Measurements from ENCODE around the gene ETNK2.
"Not testable (repeated sequence)": the region's sequence is repeated elsewhere in the genome, so short reads cannot be mapped to it uniquely, and the experiment has no call there.

ETNK2 gene

DNA sequence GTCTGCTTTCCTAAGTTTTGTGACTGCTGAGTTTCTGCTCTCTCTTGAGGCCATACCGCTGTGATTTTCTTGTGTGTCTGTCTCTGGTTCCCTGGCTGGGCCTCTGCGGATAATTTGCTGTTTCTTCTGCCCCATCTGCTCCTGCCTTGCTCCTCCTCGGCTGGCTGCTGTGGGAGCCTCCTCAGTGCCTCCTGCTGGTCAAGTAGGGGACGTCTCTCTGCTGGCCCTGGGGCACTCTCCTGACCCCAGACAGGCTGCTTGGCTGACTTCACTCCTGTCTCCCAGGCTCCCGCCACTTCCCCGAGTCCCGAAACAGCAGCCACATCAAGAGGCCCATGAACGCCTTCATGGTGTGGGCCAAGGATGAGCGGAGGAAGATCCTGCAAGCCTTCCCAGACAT lies 28.5 kb downstream of the ETNK2 start:
- DNase-seq = peak; percentile 32

DNA sequence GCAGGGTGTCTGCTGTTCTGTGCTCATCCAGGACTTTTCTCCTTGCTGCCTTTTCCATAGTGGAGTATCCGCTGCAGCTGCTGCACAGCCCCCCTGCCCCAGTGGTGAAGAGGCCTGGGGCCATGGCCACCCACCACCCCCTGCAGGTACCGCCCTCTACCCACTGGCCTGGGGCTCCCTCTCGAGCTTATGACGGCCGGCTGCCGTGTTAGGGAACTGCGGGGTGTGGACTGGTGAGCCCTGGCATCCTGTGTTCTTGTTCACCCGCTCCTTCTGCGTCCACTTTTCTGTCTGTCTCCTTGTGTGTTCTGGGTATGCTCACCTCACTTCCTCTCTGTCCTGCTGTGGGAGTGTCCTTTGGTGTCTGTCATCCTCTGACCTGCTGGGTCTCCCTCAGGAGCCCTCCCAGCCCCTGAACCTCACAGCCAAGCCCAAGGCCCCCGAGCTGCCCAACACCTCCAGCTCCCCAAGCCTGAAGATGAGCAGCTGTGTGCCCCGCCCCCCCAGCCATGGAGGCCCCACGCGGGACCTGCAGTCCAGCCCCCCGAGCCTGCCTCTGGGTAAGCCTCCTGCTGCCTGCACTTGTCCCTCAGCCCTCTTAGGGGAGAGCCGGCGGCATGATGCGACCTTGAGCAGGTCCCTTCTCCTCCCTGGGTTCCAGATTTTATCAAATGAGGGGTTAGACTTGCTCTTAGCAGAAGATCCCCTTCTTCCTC lies 29.8 kb downstream of the ETNK2 start:
- DNase-seq = no peak

DNA sequence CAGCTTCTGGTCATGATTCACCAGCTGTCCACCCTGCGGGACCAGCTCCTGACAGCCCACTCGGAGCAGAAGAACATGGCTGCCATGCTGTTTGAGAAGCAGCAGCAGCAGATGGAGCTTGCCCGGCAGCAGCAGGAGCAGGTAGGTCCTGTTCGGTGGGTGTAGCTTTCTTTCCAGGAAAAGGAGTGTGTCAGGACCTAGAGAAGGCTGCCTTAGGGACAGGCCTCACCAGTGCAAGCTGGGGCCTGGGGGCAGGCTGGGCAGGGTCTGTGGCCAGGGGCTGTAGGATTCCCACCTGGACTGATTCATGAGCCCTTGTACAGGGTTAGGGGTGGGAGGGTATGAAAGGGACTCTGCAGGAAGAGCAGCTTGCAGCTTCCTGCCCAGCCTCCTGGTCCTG lies 35.3 kb downstream of the ETNK2 start:
- no peak for DNase-seq

DNA sequence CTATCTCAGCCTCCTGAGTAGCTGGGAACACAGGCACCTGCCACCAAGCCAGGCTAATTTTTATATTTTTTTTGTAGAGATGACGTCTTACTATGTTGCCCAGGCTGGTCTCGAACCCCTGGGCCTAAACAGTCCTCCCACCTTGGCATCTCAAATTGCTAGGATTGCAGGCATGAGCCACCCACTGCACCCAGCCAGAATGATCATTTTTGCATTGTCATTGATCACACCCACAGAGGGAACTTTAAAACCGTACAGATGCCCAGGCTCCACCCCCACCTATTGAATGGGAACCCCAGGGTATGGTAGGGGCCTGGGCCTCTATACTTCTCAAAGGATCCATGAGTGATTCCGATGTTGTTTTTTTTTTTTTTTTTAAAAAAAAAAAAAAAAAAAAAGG lies 36.7 kb downstream of the ETNK2 start:
- DNase-seq = peak; percentile 5

DNA sequence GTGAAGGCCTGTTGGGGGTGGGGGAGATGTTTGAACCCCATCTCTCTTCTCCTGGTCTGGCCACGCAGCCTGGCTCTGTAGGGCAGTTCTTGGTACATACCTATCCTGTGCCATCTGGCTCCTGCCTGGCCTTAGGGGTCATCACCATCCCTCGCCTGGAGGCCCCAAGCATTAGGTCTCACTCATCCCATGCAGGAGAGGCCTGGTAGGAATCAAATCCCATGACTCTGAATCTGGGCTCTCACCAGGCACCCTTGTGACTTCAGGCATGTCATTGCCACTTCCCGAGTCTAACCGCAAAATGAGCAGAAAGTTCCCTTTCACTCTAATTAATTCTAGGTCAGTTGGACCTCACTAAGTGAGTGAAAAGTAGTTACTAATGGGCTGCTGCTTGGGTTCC lies 37.2 kb downstream of the ETNK2 start:
- peak; percentile 64 for DNase-seq

DNA sequence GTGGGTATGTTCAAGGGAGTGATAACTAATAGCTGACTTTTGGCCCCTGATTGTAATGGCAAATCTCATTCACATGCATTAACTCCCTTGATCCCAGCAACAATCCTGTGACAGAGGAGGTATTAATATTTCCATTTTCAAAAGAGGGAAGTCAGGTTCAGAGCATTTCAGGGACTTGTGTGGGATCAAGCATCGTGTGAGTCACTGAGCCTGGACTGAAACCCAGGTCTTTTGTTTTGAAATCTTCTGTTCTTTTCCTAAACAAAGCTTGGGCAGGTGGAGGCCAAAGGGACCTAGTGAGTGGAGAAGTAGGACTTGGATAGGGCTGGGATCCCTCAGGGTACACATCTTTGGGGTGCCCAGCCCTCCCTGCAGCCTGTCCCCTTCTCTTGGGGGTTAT lies 37.9 kb downstream of the ETNK2 start:
- DNase-seq = peak; percentile 45

DNA sequence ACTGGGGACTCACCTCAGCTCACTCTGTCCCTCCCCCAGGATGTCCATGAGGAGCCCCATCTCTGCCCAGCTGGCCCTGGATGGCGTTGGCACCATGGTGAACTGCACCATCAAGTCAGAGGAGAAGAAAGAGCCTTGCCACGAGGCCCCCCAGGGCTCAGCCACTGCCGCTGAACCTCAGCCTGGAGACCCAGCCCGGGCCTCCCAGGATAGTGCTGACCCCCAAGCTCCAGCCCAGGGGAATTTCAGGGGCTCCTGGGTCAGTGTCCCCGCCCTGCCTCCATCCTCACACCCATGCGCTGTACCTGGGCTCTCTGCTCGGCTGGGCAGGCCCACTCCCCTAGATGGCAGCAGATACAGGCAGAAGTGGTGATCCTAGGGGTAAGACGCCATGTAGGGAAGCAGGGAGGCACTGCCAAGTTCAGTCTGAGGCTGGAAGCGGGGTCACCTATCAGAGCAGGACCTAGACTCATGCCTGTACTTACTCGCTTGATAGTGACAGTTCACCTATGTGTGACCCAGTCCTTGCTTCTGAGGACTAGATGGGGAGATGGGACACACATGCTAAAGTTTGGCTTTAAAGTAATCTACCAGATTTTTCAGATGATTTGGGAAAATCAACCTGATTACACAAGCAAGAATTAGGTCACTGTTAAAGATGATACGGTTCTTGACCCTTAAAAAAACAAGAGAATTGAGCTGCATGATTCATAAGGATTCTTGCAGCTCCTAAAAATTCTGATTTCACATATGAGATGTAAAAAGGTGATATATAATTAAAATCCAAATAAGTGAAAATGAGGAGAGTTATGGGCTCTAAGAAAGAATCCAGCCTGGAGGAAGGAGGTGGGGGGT lies 38.7 kb downstream of the ETNK2 start:
- DNase-seq = no peak

DNA sequence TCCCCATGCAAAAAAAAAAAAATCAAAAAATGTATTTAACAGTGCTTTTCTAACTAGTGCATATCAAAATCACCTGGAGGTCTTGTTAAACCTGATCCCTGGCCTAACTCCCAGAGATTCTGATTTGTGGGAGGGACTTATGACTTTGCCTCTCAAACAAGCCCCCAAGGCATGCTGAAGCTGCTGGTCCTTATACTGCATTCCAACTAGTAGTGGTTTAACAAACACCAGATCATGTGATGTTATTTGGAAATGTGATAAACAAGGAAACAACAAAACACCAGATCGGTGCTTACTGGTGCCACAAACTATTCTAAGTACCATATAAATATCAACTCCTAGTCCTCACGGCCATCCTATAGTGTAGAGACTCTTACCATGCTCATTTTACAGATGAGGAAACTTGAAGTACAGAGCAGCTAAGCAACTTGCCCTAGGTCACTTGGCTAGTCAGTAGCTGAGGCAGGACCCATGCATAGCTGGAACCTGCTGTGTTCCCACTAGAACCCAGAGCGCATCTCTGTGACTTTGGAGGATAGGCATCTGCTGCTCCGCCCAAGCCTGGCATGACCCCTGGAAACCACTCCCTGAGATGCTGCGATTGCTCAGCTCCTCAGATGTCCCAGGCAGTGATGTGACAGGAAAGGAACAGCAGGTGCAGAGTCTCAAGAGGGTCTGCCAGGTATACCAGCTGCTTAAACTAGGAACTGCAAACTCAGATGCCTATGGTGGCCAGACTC lies 40.8 kb downstream of the ETNK2 start:
- DNase-seq = no peak

DNA sequence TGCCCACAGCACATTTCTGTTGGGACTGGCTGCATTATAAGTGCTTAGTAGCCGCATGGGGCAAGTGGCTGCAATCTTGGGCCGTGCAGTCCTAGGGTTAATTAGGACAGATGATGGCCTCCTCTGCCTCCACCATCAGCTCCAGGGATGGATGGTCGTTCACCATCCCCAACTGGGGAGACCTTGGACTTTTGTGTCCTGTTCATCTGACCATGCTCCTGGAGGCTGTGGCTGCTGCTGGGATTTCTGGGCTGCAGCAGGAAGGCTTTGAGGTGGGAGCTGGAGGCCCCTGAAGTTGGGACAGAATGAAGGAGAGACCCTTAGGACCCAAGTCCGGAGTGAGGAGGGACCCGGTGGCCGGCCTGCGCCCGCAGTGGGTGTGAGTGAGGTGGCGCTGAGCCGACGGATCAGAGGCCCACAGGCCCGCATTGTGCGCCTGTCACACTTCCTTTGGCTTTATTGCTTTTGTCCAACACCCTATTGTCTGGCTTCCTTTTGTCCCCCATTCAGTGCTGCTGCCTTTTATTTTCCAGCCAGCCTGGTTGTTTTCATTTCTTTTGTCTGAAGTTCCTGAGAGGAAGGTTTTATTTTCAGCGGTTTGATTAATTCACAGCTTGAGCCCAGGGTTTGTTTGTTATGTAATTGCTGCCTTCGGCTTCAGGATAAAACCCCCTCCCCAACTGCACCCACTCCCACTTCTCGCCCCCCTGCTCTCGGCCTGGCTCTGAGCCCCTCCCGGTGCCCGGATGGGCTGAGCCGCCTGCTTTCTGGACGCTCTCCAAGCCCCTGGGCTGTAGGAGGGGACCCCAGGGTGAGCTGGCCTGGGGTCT lies 43.3 kb downstream of the ETNK2 start:
- no peak for DNase-seq

DNA sequence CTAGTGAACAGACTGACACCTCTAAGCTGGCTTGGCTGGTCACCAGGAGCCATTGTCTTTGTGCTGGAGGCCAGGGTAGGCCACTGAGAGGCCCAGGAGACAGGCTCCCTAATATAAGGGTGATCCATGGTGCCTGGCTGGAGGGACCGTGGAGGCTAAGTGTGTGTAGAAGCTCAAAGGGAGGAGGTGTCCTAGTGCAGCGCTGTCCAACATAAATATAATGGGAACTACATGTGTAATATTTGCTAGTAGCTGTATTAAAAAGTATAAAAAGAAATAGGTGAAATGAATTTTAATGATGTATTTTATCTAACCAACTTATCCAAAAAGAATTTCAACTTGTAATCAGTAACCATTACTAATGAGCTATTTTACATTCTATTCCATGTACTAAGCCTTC lies 44.0 kb downstream of the ETNK2 start:
- DNase-seq = no peak

DNA sequence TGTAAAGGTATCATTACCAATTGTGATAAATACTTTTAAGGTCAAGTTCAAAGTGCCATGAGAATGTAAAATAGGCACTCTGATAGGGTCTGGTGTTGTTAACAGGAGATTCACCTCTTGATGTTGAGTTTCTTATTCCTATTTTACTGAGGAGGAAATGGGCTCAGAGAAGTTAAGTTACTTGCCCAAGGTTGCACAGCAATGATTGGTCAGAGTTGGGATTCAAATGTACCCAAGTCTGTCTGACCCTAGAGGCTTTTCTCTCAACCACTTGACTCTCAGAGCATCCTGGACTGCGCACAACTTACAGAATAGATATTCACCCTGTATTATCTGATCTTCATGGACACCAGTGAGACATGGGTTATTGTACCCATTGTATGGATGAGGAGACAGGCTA lies 45.0 kb downstream of the ETNK2 start:
- DNase-seq = no peak

DNA sequence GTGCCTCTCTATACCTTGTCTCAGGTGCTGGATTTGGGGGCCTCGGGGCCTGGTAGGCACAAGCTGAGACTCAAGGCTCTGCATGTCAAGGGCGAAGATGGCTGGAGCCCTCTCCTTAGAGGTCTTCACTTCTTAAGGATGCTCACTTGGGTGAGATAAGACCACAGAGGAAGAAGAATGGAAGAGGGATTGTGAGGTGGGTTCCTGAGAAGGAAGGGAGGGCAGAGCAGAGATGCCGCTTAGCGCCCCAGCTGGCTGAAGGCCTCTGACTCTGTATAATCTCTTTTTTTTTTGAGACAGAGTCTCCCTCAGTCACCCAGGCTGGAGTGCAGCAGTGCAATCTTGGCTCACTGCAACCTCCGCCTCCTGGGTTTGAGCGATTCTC lies 46.7 kb downstream of the ETNK2 start:
- no peak for DNase-seq

DNA sequence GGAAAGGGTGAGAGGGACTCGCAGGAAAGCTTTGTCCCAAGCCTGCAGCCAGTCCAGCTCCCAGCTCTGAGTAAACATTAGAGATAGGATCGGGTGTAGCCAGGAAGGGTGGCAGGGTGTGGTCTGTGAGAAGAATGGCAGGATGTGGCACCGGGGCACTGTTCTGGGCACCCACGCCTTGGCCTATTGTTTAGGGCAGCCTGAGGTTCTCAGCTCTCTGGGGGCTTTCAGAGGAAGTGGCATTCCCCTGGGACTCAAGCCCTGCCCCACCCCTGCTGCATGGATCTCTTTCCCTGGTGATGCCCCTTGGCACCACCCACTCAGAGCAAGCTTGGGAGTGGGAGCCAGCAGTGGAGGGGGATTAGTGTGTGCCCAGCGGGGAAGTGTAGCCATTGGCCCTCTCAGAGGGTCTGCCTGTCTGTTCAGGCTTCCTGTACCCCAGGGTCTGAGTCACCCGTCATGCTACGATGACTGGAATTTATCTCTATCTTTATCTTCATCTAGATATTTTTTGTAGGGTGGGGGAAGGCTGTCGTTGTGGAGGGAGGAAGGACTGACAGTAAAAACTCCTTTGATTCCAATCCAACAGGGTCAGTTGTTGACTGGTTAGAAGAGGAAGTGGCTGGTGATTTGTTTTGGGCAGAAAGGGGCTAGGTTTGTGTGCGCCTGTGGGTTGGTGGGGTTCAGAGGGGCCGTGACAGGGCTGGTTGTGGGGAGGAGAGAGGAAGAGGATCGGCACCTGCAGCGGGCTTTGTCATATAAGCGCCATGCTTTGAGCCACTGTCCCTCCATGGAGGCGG lies 47.3 kb downstream of the ETNK2 start:
- peak; percentile 19 for DNase-seq

DNA sequence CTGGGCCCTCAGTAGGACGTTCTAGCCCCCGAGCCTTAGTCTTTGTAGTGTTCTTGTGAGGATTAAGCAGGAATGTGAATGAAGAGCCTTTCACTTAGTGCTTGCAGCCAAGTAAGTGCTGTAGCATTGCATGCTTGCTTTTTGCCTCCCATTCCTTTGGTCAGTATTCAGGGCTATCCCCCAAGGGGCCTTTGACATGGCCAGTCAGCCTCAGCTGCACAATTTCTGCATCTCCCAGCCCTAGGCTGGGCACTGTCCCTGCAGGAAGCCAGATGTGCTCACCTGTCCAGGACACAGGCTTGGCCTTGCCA lies 48.5 kb downstream of the ETNK2 start:
- no peak for DNase-seq

DNA sequence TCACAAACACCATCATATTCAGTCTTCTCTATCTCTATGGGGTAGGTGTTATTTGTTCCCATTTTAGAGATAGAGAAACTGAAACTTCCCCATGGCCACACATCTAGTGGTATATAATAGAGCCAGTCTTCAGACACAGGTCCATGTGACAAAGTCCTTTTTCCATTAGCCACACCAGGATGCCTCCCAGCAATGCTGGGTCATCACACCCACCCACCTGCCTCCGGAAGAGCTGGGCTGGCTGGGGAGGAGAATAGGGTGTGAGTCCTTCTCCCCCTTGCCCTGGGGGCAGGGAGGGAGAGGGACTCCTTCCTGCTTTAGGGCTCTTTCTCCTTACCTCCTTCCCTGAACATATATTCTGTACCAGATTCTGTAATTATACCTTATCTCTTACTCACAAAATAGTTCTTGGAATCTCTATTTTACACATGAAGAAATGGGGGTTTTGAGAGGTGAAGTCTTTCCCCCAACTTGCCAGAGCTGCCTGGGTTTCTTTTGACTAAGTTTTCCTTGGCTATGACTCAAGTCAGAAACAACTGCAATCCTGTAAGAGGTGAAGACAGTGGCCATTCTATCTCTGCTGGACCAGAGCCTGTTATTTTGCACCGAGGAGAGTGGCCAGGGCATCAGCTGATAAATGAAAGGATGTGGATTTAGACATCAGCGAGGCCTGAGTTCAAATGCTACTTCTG lies 49.0 kb downstream of the ETNK2 start:
- peak; percentile 50 for DNase-seq

DNA sequence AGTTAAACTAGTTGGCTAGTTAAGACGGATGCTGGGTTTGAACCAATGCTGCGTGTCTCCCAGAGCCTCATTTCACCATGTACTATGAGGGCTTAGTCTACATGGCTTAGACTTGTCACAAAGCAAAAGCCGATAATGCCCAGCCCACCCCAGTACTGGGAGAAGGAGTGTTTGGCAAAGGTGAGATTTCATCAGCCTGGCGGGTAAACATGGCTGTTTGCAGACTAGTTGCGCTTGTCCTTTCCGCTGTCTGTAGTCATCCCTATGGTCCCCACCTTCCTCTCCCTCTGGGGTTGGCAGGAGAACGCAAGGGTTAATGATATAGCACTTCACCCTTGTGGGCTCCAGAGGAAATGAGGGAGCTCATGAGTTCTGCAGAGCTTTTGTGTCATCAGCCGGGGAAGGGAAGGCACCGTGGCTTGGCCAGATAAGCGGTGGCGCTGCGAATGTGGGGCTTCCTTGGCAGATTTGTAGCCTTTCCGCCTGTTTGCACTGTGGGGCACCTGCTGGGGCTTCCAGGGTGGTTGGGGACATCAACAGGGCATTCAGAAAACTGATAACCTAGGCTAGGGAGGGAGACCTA lies 49.7 kb downstream of the ETNK2 start:
- DNase-seq = peak; percentile 23

DNA sequence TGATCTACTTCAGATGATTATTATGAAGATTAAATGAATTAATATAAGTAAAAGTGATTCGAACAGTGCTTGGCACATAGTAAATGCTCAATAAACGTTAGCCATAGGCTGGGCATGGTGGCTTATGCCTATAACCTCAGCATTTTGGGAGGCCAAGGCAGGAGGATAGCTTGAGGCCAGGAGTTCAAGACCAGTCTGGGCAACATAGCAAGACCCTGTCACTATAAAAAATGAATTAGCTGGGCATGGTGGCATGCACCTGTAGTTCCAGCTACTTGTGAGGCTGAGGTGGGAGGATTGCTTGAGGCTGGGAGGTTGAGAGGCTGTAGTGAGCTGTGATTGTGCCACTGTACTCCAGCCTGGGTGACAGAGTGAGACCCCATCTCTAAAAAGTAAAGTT lies 52.1 kb downstream of the ETNK2 start:
- not testable (repeated sequence) for DNase-seq

DNA sequence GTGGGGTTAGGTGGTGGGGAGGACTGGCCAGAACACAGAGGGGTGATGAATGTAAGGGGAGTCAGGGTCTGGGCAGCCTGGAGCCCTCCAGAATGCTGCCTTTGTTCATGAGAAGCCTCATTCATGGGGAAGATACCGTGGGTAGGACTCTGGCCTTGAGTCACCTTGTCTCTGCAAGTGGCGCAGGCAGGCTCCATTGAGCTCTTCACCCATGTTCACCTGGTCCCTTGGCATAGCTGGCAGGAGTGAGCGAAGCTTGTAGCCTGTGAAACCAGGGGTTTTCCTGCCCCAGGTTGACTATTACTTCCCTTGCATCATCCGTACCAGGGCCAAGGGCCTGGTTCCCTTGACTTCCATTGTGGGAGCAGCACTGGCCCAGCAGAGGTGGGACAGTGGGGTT lies 53.2 kb downstream of the ETNK2 start:
- no peak for DNase-seq

DNA sequence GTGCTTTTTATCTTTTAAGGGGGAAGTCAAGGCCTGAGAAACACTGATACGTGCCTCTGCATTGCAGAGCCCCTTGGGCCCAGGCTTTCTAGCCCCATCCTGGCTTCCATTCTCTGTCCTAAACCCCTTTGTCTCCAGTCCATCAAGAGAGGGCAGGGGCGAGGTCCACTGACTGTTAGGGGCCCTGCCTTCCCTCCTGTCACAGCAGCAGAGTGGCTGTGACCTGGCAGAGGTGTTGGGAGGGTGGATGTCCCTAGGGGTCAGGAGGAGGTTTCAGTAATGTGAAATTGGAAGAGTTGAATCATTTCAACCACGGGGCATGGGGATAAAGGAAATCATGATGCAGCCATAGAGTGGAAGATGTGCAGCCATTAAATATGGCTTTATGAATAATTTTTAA lies 54.9 kb downstream of the ETNK2 start:
- no peak for DNase-seq

DNA sequence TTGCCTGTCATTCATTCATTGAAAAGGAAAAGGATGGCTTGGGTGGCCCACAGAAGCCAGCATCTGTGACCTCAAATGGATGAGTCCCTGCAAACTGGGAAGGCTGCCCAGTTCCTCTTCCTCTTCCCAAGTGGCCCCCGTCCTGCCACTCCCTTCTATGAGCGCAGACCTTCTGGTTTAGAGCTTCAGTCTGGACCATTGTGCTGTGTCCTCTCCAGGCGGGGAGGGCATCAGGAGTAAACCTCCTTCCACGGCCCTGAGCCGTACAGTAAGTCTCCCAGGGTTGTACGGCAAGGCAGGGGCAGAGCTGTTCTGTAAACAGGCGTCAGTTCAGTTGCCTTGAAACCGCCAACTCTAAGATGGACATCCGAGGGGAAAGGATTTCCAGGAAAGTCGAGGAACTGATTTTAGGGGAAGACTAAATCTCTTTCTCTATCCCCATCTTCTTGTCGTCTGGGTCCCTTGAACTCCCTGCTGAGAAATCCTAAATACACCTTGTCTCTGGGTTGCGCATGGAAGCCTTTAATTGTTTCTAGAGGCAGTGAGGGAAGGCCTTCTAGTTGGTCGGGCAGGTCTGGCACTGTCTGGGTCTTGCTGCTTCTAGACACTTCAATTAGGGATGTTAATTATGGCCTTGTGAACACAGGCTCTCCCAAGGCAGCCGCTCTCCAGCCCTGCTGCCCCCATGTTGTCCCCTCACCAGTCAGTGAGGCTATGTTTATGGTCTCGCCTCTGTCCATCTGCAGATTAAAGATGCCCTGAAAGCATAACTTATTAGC lies 56.8 kb downstream of the ETNK2 start:
- DNase-seq = peak; percentile 33

Measured in suppressor macrophage treated with lipopolysaccharide for 4 hours (primary cell).